Measurements from ENCODE around the gene FGGY. TPM values are rescaled to one million over a fixed set of nuclear protein-coding genes. Genes with fewer than 3 reads are reported as not detected.

Gene FGGY
- total and polyA plus RNA-seq, 2 donors (not counting 3 experiments of a cell fraction or from before 2014, with no cell fraction given): 5.6 to 6.4 TPM

DNA sequence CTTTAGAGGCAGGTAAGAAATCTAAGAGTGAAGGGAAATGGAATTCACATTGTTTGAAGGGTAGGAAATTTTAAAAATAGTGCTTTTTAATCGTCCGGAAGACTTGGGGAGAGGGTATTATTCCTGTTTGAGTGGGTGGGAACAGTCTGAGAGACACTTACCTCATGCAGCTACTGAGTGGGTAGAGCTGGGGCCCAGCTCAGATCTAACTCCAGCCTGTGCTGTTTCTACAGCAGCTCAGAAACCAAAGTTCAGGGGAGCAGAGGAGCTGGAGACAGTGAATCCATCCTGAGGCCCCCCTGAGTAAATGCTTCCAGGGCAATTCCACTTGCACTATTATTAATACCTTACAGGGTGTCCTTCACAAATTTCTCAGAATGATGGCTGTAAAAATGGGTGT lies 63.8 kb downstream of the FGGY start:
- dilution Hi-C loops (cut with MboI; ENCODE audit: extremely low pct_ligation_motif_present, low sequenced_read_pairs) (no loop called here), intact Hi-C loops (cut with micrococcal nuclease) (no loop called here)
- TF ChIP-seq JUN (IDR thresholded peaks at IDR 0.05; ENCODE audit: borderline replicate concordance, insufficient read depth, insufficient read length, low read depth) (no peak), GATA2 (IDR thresholded peaks at IDR 0.05; ENCODE audit: insufficient read depth, insufficient read length, low read depth, low read length) (no peak), MYC (IDR thresholded peaks at IDR 0.05; ENCODE audit: low read depth, low read length) (no peak), POLR2AphosphoS5 (IDR thresholded peaks at IDR 0.05; ENCODE audit: insufficient read depth, low read depth, low read length) (no peak), FOS (IDR thresholded peaks at IDR 0.05; ENCODE audit: borderline replicate concordance, insufficient read depth, low read length) (no peak), POLR2A (IDR thresholded peaks at IDR 0.05; ENCODE audit: low read depth, low read length) (no peak)
- TF ChIP-seq, protein P1, sequence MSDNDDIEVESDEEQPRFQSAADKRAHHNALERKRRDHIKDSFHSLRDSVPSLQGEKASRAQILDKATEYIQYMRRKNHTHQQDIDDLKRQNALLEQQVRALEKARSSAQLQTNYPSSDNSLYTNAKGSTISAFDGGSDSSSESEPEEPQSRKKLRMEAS (IDR thresholded peaks at IDR 0.05; ENCODE audit: insufficient read depth, insufficient read length): no peak
- TF ChIP-seq, protein P2, sequence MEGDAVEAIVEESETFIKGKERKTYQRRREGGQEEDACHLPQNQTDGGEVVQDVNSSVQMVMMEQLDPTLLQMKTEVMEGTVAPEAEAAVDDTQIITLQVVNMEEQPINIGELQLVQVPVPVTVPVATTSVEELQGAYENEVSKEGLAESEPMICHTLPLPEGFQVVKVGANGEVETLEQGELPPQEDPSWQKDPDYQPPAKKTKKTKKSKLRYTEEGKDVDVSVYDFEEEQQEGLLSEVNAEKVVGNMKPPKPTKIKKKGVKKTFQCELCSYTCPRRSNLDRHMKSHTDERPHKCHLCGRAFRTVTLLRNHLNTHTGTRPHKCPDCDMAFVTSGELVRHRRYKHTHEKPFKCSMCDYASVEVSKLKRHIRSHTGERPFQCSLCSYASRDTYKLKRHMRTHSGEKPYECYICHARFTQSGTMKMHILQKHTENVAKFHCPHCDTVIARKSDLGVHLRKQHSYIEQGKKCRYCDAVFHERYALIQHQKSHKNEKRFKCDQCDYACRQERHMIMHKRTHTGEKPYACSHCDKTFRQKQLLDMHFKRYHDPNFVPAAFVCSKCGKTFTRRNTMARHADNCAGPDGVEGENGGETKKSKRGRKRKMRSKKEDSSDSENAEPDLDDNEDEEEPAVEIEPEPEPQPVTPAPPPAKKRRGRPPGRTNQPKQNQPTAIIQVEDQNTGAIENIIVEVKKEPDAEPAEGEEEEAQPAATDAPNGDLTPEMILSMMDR (IDR thresholded peaks at IDR 0.05; ENCODE audit: extremely low read depth in 1 of 2, insufficient read depth in 1 of 2, low read depth in 1 of 2, low read length in 2 of 2): no peak
- Histone ChIP-seq H3K36me3 (ENCODE audit: control insufficient read depth in 2 of 2, extremely low read depth in 1 of 2, insufficient read depth in 2 of 2, low read length in 2 of 2) (no peaks in the 10 kb centered on the region), H3K79me2 (ENCODE audit: control insufficient read depth, insufficient read depth, low read length) (no peaks in the 10 kb centered on the region), H3K9ac (replicated peaks; ENCODE audit: extremely low read depth, insufficient read depth, low read length) (no peak overlapping the region), H3K4me3 (replicated peaks in 1 of 3; ENCODE audit: insufficient read depth in 1 of 3, low read depth in 1 of 3, low read length in 3 of 3) (no peak overlapping the region), H4K20me1 (replicated peaks; ENCODE audit: control insufficient read depth, extremely low read depth, insufficient read depth, low read length) (no peaks in the 10 kb centered on the region), H3K27ac (ENCODE audit: insufficient read depth, low read depth, low read length) (no peak overlapping the region), H3K4me1 (ENCODE audit: control insufficient read depth, extremely low read depth, insufficient read depth, low read length) (no peaks in the 10 kb centered on the region), H3K4me2 (ENCODE audit: insufficient read depth, low read length) (no peak overlapping the region), H3K9me1 (replicated peaks; ENCODE audit: control insufficient read depth, extremely low read depth, insufficient read depth, low read length) (no peaks in the 10 kb centered on the region), H3K27me3 (ENCODE audit: control insufficient read depth in 2 of 2, insufficient read depth in 2 of 2, low read length in 2 of 2) (no peaks in the 10 kb centered on the region), H2AFZ (ENCODE audit: low read depth, low read length) (no peak overlapping the region), H3K9me3 (replicated peaks; ENCODE audit: control insufficient read depth, insufficient read depth, low read length) (no peaks in the 10 kb centered on the region)
- CTCF ChIA-PET: no interaction called here
- FAIRE-seq: no peak
- BruUV-seq (replicated peaks): no TSS peak
- DNase-seq (ENCODE audit: low read depth, low spot score): no peak
- POLR2A ChIA-PET: no interaction called here

Data from endothelial cell of umbilical vein (primary cell).